GM12878 (cell line): ENCODE results near the gene MAPKAP1.

Experiments
- BCL11A ChIP-seq: IDR thresholded peaks from 2 replicates; pipeline ENCODE4 v1.6.1; 2011; ENCODE audit warnings: low read depth, low read length
- CREB1 ChIP-seq: IDR thresholded peaks from 2 replicates; pipeline ENCODE4 v1.6.1; 2012; ENCODE audit warnings: low read depth, mild to moderate bottlenecking, inconsistent platforms
- CTCF ChIP-seq, 3 experiments: IDR thresholded peaks in 2 of 3; conservative IDR thresholded peaks in 1 of 3; 2 replicates each; pipeline ENCODE4 v1.5.1; 2011; ENCODE audit warnings: low read depth in 3 of 3, low read length in 3 of 3, mild to moderate bottlenecking in 3 of 3, control low read depth in 2 of 3, moderate library complexity in 2 of 3, inconsistent platforms in 1 of 3, mixed read lengths in 1 of 3; ENCODE audit not compliant: control insufficient read depth in 2 of 3, insufficient read depth in 1 of 3; ENCODE audit errors: extremely low read depth in 1 of 3
- EED ChIP-seq: sonication (generic); IDR thresholded peaks from 2 replicates; pipeline ENCODE4 v1.6.1; 2016; ENCODE audit warnings: antibody characterized with exemption, low read depth
- EGR1 ChIP-seq, 2 experiments: IDR thresholded peaks; 1 replicate in 1 of 2; 2 replicates in 1 of 2; pipeline ENCODE4 v1.6.1; 2011 to 2012; ENCODE audit warnings: low read depth in 2 of 2, low read length in 2 of 2, borderline replicate concordance in 1 of 2, mild to moderate bottlenecking in 1 of 2, moderate library complexity in 1 of 2
- ESRRA ChIP-seq: IDR thresholded peaks from 2 replicates; pipeline ENCODE4 v1.6.1; 2012; ENCODE audit warnings: mild to moderate bottlenecking, low read length, improper control_type of control experiment
- EZH2 ChIP-seq: IDR thresholded peaks from 2 replicates; pipeline ENCODE4 v1.6.1; 2012; ENCODE audit warnings: low read depth, mild to moderate bottlenecking, control low read depth, inconsistent platforms, low read length, borderline replicate concordance; ENCODE audit not compliant: control insufficient read depth
- GABPA ChIP-seq: IDR thresholded peaks from 2 replicates; pipeline ENCODE4 v1.6.1; 2014; ENCODE audit warnings: antibody characterized with exemption, low read depth, mild to moderate bottlenecking, inconsistent platforms
- NR2C1 ChIP-seq: fragments of 450-650 bp; IDR thresholded peaks from 2 replicates; pipeline ENCODE4 v1.6.1; 2017; ENCODE audit warnings: antibody characterized with exemption, mild to moderate bottlenecking, moderate library complexity
- POLR2A ChIP-seq: IDR thresholded peaks from 2 replicates; pipeline ENCODE4 v1.6.1; 2011; ENCODE audit warnings: low read depth, mild to moderate bottlenecking, low read length
- POLR2AphosphoS5 ChIP-seq: IDR thresholded peaks from 2 replicates; pipeline ENCODE4 v1.6.1; 2011; ENCODE audit warnings: mild to moderate bottlenecking, low read length, inconsistent platforms
- RAD21 ChIP-seq: IDR thresholded peaks from 2 replicates; pipeline ENCODE4 v1.6.1; 2011; ENCODE audit warnings: mild to moderate bottlenecking, low read depth, low read length, moderate library complexity; ENCODE audit not compliant: insufficient read depth
- TBL1XR1 ChIP-seq: IDR thresholded peaks from 2 replicates; pipeline ENCODE4 v1.6.1; 2012; ENCODE audit warnings: low read depth, low read length, improper control_type of control experiment
- TF ChIP-seq, protein P1 (sequence below): IDR thresholded peaks from 2 replicates; pipeline ENCODE4 v1.6.1; 2011; ENCODE audit warnings: mild to moderate bottlenecking, low read depth, low read length, moderate library complexity; ENCODE audit not compliant: insufficient replicate concordance

GRCh38 chr9:125431741-125432271, 275.2 kb downstream of the MAPKAP1 start:
- no peak for TF ChIP-seq NR2C1
- TF ChIP-seq EGR1 (IDR thresholded peaks at IDR 0.05; ENCODE audit: borderline replicate concordance in 1 of 2, low read depth in 2 of 2, low read length in 2 of 2), result no peak
- no peak for TF ChIP-seq BCL11A
- no peak for TF ChIP-seq EZH2
- TF ChIP-seq, protein P1, sequence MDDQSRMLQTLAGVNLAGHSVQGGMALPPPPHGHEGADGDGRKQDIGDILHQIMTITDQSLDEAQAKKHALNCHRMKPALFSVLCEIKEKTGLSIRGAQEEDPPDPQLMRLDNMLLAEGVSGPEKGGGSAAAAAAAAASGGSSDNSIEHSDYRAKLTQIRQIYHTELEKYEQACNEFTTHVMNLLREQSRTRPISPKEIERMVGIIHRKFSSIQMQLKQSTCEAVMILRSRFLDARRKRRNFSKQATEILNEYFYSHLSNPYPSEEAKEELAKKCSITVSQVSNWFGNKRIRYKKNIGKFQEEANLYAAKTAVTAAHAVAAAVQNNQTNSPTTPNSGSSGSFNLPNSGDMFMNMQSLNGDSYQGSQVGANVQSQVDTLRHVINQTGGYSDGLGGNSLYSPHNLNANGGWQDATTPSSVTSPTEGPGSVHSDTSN, result no peak
- TF ChIP-seq CTCF (IDR thresholded peaks at IDR 0.05 in 2 of 3, conservative IDR thresholded peaks at IDR 0.05 in 1 of 3; ENCODE audit: control insufficient read depth in 2 of 3, extremely low read depth in 1 of 3, insufficient read depth in 1 of 3, low read depth in 3 of 3, low read length in 3 of 3), result no peak
- no peak for TF ChIP-seq RAD21
- no peak for TF ChIP-seq TBL1XR1
- TF ChIP-seq GABPA, result no peak
- TF ChIP-seq EED, result no peak
- no peak for TF ChIP-seq CREB1
- no peak for TF ChIP-seq POLR2A
- TF ChIP-seq POLR2AphosphoS5, result no peak
- TF ChIP-seq ESRRA, result no peak
